Mesenchymal stem cell (in vitro differentiated cells and primary cell): Measurements from ENCODE around the gene ALK.

Source experiments
- DNase-seq: peaks from one replicate; pipeline ENCODE4 v3.0.0-alpha.2; 2013
- H2AFZ ChIP-seq: one replicate; pipeline ENCODE4 v1.6.1; 2013; ENCODE audit warnings: low read depth, mild to moderate bottlenecking, control low read depth, inconsistent platforms, low read length, moderate library complexity
- H2AK5ac ChIP-seq: 2 replicates; pipeline ENCODE4 v1.6.1; 2013; ENCODE audit warnings: low read length, moderate library complexity, mild to moderate bottlenecking, inconsistent platforms; ENCODE audit not compliant: severe bottlenecking
- H2BK120ac ChIP-seq: one replicate; pipeline ENCODE4 v1.6.1; 2013; ENCODE audit warnings: low read depth, mild to moderate bottlenecking, inconsistent platforms, low read length, moderate library complexity
- H2BK12ac ChIP-seq, 2 experiments: one replicate each; pipeline ENCODE4 v1.6.1; 2013; ENCODE audit warnings: inconsistent platforms in 2 of 2, low read length in 2 of 2, mild to moderate bottlenecking in 2 of 2, moderate library complexity in 2 of 2, control low read depth in 1 of 2
- H2BK15ac ChIP-seq: one replicate; pipeline ENCODE4 v1.6.1; 2013; ENCODE audit warnings: mild to moderate bottlenecking, low read depth, inconsistent platforms; ENCODE audit not compliant: poor library complexity, severe bottlenecking
- H2BK5ac ChIP-seq: 2 replicates; pipeline ENCODE4 v1.6.1; 2013; ENCODE audit warnings: low read depth, mild to moderate bottlenecking, low read length, control low read depth, inconsistent platforms; ENCODE audit not compliant: poor library complexity, severe bottlenecking
- H3K14ac ChIP-seq, 2 experiments: one replicate each; pipeline ENCODE4 v1.6.1; 2013; ENCODE audit warnings: inconsistent platforms in 2 of 2, low read length in 2 of 2, control low read depth in 1 of 2, mild to moderate bottlenecking in 1 of 2, moderate library complexity in 1 of 2
- H3K18ac ChIP-seq, 2 experiments: one replicate each; pipeline ENCODE4 v1.6.1; 2013; ENCODE audit warnings: inconsistent platforms in 2 of 2, low read length in 2 of 2, control low read depth in 1 of 2, low read depth in 1 of 2, mild to moderate bottlenecking in 1 of 2
- H3K23ac ChIP-seq, 2 experiments: one replicate each; pipeline ENCODE4 v1.6.1; 2013; ENCODE audit warnings: inconsistent platforms in 2 of 2, low read length in 2 of 2, mild to moderate bottlenecking in 2 of 2, moderate library complexity in 2 of 2, control low read depth in 1 of 2
- H3K27ac ChIP-seq: 2 replicates; pipeline ENCODE4 v1.5.1; 2013; ENCODE audit warnings: mild to moderate bottlenecking, moderate library complexity, low read length, control low read depth, inconsistent platforms; ENCODE audit not compliant: poor library complexity, severe bottlenecking
- H3K27me3 ChIP-seq, 2 experiments: 2 replicates each; pipeline versions ENCODE4 v1.6.1 to v1.7.0; 2013; ENCODE audit warnings: low read length in 2 of 2, mild to moderate bottlenecking in 2 of 2, moderate library complexity in 2 of 2, control low read depth in 1 of 2, inconsistent platforms in 1 of 2; ENCODE audit not compliant: control insufficient read depth in 1 of 2, insufficient read depth in 1 of 2
- H3K36me3 ChIP-seq, 2 experiments: 2 replicates each; pipeline versions ENCODE4 v1.6.1 to v1.7.0; 2013; ENCODE audit warnings: low read length in 2 of 2, control low read depth in 1 of 2, inconsistent platforms in 1 of 2, low read depth in 1 of 2, mild to moderate bottlenecking in 1 of 2; ENCODE audit not compliant: insufficient read depth in 2 of 2, control insufficient read depth in 1 of 2
- H3K4ac ChIP-seq, 2 experiments: one replicate each; pipeline ENCODE4 v1.6.1; 2013; ENCODE audit warnings: inconsistent platforms in 2 of 2, low read length in 2 of 2, mild to moderate bottlenecking in 2 of 2, moderate library complexity in 2 of 2, control low read depth in 1 of 2, low read depth in 1 of 2
- H3K4me1 ChIP-seq: 2 replicates; pipeline ENCODE4 v1.6.1; 2013; ENCODE audit warnings: low read depth, low read length, control low read depth; ENCODE audit not compliant: control insufficient read depth, insufficient read depth
- H3K4me2 ChIP-seq: 2 replicates; pipeline ENCODE4 v1.6.1; 2013; ENCODE audit warnings: low read length, mild to moderate bottlenecking, inconsistent platforms; ENCODE audit not compliant: poor library complexity, severe bottlenecking
- H3K4me3 ChIP-seq, 2 experiments: 2 replicates each; pipeline versions ENCODE4 v1.5.1 to v1.7.0; 2013; ENCODE audit warnings: low read length in 2 of 2, mild to moderate bottlenecking in 2 of 2, control low read depth in 1 of 2, low read depth in 1 of 2; ENCODE audit not compliant: insufficient read depth in 1 of 2
- H3K79me1 ChIP-seq: replicated peaks from 2 replicates; pipeline ENCODE4 v1.6.1; 2013; ENCODE audit warnings: mild to moderate bottlenecking, control low read depth, low read length, inconsistent platforms; ENCODE audit not compliant: poor library complexity, severe bottlenecking
- H3K9ac ChIP-seq: 2 replicates; pipeline ENCODE4 v1.7.0; 2013; ENCODE audit warnings: mild to moderate bottlenecking, low read length, moderate library complexity
- H3K9me3 ChIP-seq: 2 replicates; pipeline ENCODE4 v1.7.0; 2013; ENCODE audit warnings: mild to moderate bottlenecking, low read length; ENCODE audit not compliant: control insufficient read depth
- H4K8ac ChIP-seq: one replicate; pipeline ENCODE4 v1.6.1; 2013; ENCODE audit warnings: inconsistent platforms, mild to moderate bottlenecking, low read length, moderate library complexity
- H4K91ac ChIP-seq: one replicate; pipeline ENCODE4 v1.6.1; 2013; ENCODE audit warnings: mild to moderate bottlenecking, low read length, inconsistent platforms
- WGBS: methylation state at CpG from one replicate; pipeline ENCODE4 v1.1.7; 2013; ENCODE audit warnings: mixed read lengths; 5-methylcytosine and 5-hydroxymethylcytosine counted together

Gene ALK

GRCh38 chr2:29782087-29782486, 139.3 kb downstream of the ALK start:
- DNase-seq, result no peak
- H3K36me3 ChIP-seq, result no peaks in the 10 kb centered on the region
- peaks cover 0 to 11% of the 10 kb centered on the region in 2 experiments for H3K27me3 ChIP-seq
- no peak overlapping the region for H3K23ac ChIP-seq
- no peak overlapping the region for H4K8ac ChIP-seq
- 88% methylated on average over 1 of the region's 1 CpG for WGBS
- no peak overlapping the region for H2AFZ ChIP-seq
- no peak overlapping the region for H2BK12ac ChIP-seq
- H2BK120ac ChIP-seq, result no peak overlapping the region
- no peaks in the 10 kb centered on the region for H3K79me1 ChIP-seq
- H2BK15ac ChIP-seq, result no peak overlapping the region
- no peaks in the 10 kb centered on the region for H3K9me3 ChIP-seq
- H4K91ac ChIP-seq, result no peak overlapping the region
- H3K9ac ChIP-seq, result no peak overlapping the region
- no peak overlapping the region for H3K27ac ChIP-seq
- H3K4ac ChIP-seq, result no peak overlapping the region
- no peaks in the 10 kb centered on the region for H3K4me1 ChIP-seq
- H2BK5ac ChIP-seq, result no peak overlapping the region
- H3K4me2 ChIP-seq, result no peak overlapping the region
- no peak overlapping the region for H3K18ac ChIP-seq
- no peak overlapping the region for H3K4me3 ChIP-seq
- H2AK5ac ChIP-seq, result no peak overlapping the region
- no peak overlapping the region for H3K14ac ChIP-seq

- Histone ChIP-seq H3K4ac (no peak overlapping the region), H2BK5ac (no peak overlapping the region), H2BK120ac (no peak overlapping the region), H2AFZ (no peak overlapping the region), H3K9me3 (no peaks in the 10 kb centered on the region), H3K18ac (no peak overlapping the region), H3K14ac (no peak overlapping the region), H4K91ac (no peak overlapping the region), H2AK5ac (no peak overlapping the region), H3K4me2 (no peak overlapping the region), H3K27me3 (peaks cover 0 to 11% of the 10 kb centered on the region in 2 experiments), H2BK15ac (no peak overlapping the region), H2BK12ac (no peak overlapping the region), H3K23ac (no peak overlapping the region), H3K4me3 (no peak overlapping the region), H3K9ac (no peak overlapping the region), H3K36me3 (no peaks in the 10 kb centered on the region), H4K8ac (no peak overlapping the region), H3K4me1 (no peaks in the 10 kb centered on the region), H3K79me1 (no peaks in the 10 kb centered on the region), H3K27ac (no peak overlapping the region)
- 54% methylated on average over 1 of the region's 1 CpG for WGBS
- no peak for DNase-seq
Measured at GRCh38 chr2:29780906-29781305, 140.5 kb downstream of the ALK start.

GRCh38 chr2:29777161-29777560, 144.2 kb downstream of the ALK start:
- Histone ChIP-seq H4K91ac (no peak overlapping the region), H3K23ac (no peak overlapping the region)

GRCh38 chr2:29776406-29776805, 145.0 kb downstream of the ALK start:
- no peak overlapping the region for H3K4me2 ChIP-seq
- no peak overlapping the region for H3K23ac ChIP-seq
- no peak overlapping the region for H4K91ac ChIP-seq
- no peak overlapping the region for H2BK12ac ChIP-seq
- H3K79me1 ChIP-seq, result no peaks in the 10 kb centered on the region
- no peaks in the 10 kb centered on the region for H3K36me3 ChIP-seq
- H3K18ac ChIP-seq, result no peak overlapping the region
- 67% methylated on average over 2 of the region's 3 CpGs for WGBS
- no peak overlapping the region for H2AFZ ChIP-seq
- H4K8ac ChIP-seq, result no peak overlapping the region
- no peak overlapping the region for H2BK15ac ChIP-seq
- no peak overlapping the region for H2BK120ac ChIP-seq
- no peak overlapping the region for H3K9ac ChIP-seq
- H3K14ac ChIP-seq, result no peak overlapping the region
- H3K4me1 ChIP-seq, result no peaks in the 10 kb centered on the region
- no peak overlapping the region for H3K4ac ChIP-seq
- no peak for DNase-seq
- no peak overlapping the region for H2BK5ac ChIP-seq
- H3K27me3 ChIP-seq, result no peaks in the 10 kb centered on the region
- H3K9me3 ChIP-seq, result no peaks in the 10 kb centered on the region
- no peak overlapping the region for H3K27ac ChIP-seq
- H2AK5ac ChIP-seq, result no peak overlapping the region
- no peak overlapping the region for H3K4me3 ChIP-seq

More at GRCh38 chr2:29777161-29777560, 144.2 kb downstream of the ALK start:
- no peak overlapping the region for H3K4ac ChIP-seq
- no peak overlapping the region for H3K14ac ChIP-seq
- no peak overlapping the region for H3K27ac ChIP-seq
- no peaks in the 10 kb centered on the region for H3K27me3 ChIP-seq
- no peaks in the 10 kb centered on the region for H3K79me1 ChIP-seq
- H2BK15ac ChIP-seq, result no peak overlapping the region
- H2AK5ac ChIP-seq, result no peak overlapping the region
- WGBS, result 67% methylated on average over 1 of the region's 2 CpGs
- no peak overlapping the region for H2BK120ac ChIP-seq
- H3K4me1 ChIP-seq, result no peaks in the 10 kb centered on the region
- H2BK5ac ChIP-seq, result no peak overlapping the region
- no peak overlapping the region for H3K4me3 ChIP-seq
- no peaks in the 10 kb centered on the region for H3K9me3 ChIP-seq
- no peak overlapping the region for H2AFZ ChIP-seq
- no peak overlapping the region for H4K8ac ChIP-seq
- no peak overlapping the region for H3K4me2 ChIP-seq
- no peaks in the 10 kb centered on the region for H3K36me3 ChIP-seq
- H3K9ac ChIP-seq, result no peak overlapping the region
- no peak overlapping the region for H3K18ac ChIP-seq
- H2BK12ac ChIP-seq, result no peak overlapping the region
- DNase-seq, result no peak
